HEK293T (cell line): ENCODE measurements around the gene PPM1K.

Experiments used
- BHLHE40 ChIP-seq: fragments of 450-650 bp; IDR thresholded peaks from 2 replicates; pipeline ENCODE4 v1.6.1; 2016; ENCODE audit warnings: mild to moderate bottlenecking, moderate library complexity, borderline replicate concordance
- CTBP1 ChIP-seq: fragments of 450-650 bp; IDR thresholded peaks from 2 replicates; pipeline ENCODE4 v1.6.1; 2016; ENCODE audit warnings: borderline replicate concordance
- FOXA1 ChIP-seq: fragments of 450-650 bp; IDR thresholded peaks from 2 replicates; pipeline ENCODE4 v1.6.1; 2016; ENCODE audit warnings: mild to moderate bottlenecking
- L3MBTL2 ChIP-seq: fragments of 450-650 bp; conservative IDR thresholded peaks from 2 replicates; pipeline ENCODE4 v1.6.1; 2016; ENCODE audit warnings: mild to moderate bottlenecking
- NFRKB ChIP-seq: fragments of 450-650 bp; IDR thresholded peaks from 2 replicates; pipeline ENCODE4 v1.6.1; 2016; ENCODE audit warnings: mild to moderate bottlenecking, moderate library complexity
- PKNOX1 ChIP-seq: fragments of 450-650 bp; IDR thresholded peaks from 2 replicates; pipeline ENCODE4 v1.6.1; 2016
- SP1 ChIP-seq: fragments of 450-650 bp; IDR thresholded peaks from 2 replicates; pipeline ENCODE4 v1.6.1; 2017
- ZNF384 ChIP-seq: fragments of 450-650 bp; IDR thresholded peaks from 2 replicates; pipeline ENCODE4 v1.6.1; 2016

GRCh38 chr4:88327665-88328064 is 43.3 kb upstream of the PPM1K start:
- no peak for TF ChIP-seq NFRKB
- TF ChIP-seq CTBP1, result no peak
- no peak for TF ChIP-seq BHLHE40
- TF ChIP-seq PKNOX1, result no peak
- no peak for TF ChIP-seq FOXA1
- no peak for TF ChIP-seq L3MBTL2
- no peak for TF ChIP-seq SP1
- no peak for TF ChIP-seq ZNF384
